WTC11 (cell line): ENCODE results near the gene HPN. TPM values are rescaled to one million over a fixed set of nuclear protein-coding genes. Genes with fewer than 3 reads are reported as not detected.

Experiments
- ATAC-seq: fragments of 200-7000 bp; cut with Tn5 transposase; 2 replicates; pipeline ENCODE4 v1.10.0; 2021; ENCODE audit warnings: mild to moderate bottlenecking, moderate library complexity
- CTCF ChIA-PET: fragments of 300-600 bp; sonication (Branson Sonifier 250); formaldehyde crosslinking; loops from one replicate; lab custom pipeline; 2021; ENCODE audit warnings: antibody characterized with exemption; lab: Charles Lee
- POLR2A ChIA-PET: fragments of 350-600 bp; sonication (Branson Sonifier 250); formaldehyde crosslinking; loops from one replicate; lab custom pipeline; 2021; ENCODE audit warnings: antibody characterized with exemption; lab: Charles Lee
- DNase-seq: peaks from one replicate; pipeline ENCODE4 v3.0.0; 2021; ENCODE audit warnings: low spot score
- H3K27ac Mint-ChIP-seq: 2 replicates; pipeline ENCODE4 v1.8.0; 2021; ENCODE audit warnings: mixed read lengths
- H3K27me3 Mint-ChIP-seq: 2 replicates; pipeline ENCODE4 v1.8.0; 2021; ENCODE audit warnings: low read depth, mild to moderate bottlenecking, moderate library complexity, mixed read lengths
- H3K36me3 Mint-ChIP-seq: 2 replicates; pipeline ENCODE4 v1.8.0; 2021; ENCODE audit warnings: mixed read lengths
- H3K4me1 Mint-ChIP-seq: 2 replicates; pipeline ENCODE4 v1.8.0; 2022; ENCODE audit warnings: mixed read lengths
- H3K4me3 Mint-ChIP-seq: 2 replicates; pipeline ENCODE4 v1.8.0; 2021; ENCODE audit warnings: mild to moderate bottlenecking, moderate library complexity, mixed read lengths
- H3K9me3 Mint-ChIP-seq: 2 replicates; pipeline ENCODE4 v1.8.0; 2021; ENCODE audit warnings: mixed read lengths
- AFF4 ChIP-seq: sonication (generic); formaldehyde crosslinking; IDR thresholded peaks from 2 replicates; pipeline ENCODE4 v1.8.1; 2023; ENCODE audit warnings: mild to moderate bottlenecking, missing genetic modification reagents, borderline replicate concordance
- E2F5 ChIP-seq: sonication (generic); formaldehyde crosslinking; IDR thresholded peaks from 2 replicates; pipeline ENCODE4 v1.8.1; 2022; ENCODE audit warnings: mild to moderate bottlenecking, moderate library complexity, missing genetic modification reagents
- EMX1 ChIP-seq: fragments of 250-450 bp; sonication (Bioruptor Pico); IDR thresholded peaks from 2 replicates; pipeline ENCODE4 v1.8.0; 2021; ENCODE audit warnings: mild to moderate bottlenecking
- FOXJ3 ChIP-seq: sonication (generic); formaldehyde crosslinking; IDR thresholded peaks from 2 replicates; pipeline ENCODE4 v1.9.0; 2021; ENCODE audit warnings: missing genetic modification reagents, mild to moderate bottlenecking, borderline replicate concordance
- NFATC4 ChIP-seq: fragments of 250-450 bp; sonication (Bioruptor Pico); IDR thresholded peaks from 2 replicates; pipeline ENCODE4 v1.9.0; 2021; ENCODE audit warnings: mild to moderate bottlenecking
- NFYB ChIP-seq: sonication (generic); formaldehyde crosslinking; conservative IDR thresholded peaks from 2 replicates; pipeline ENCODE4 v1.8.0; 2022; ENCODE audit warnings: low read depth, missing genetic modification reagents
- NR1H2 ChIP-seq: sonication (generic); formaldehyde crosslinking; IDR thresholded peaks from 2 replicates; pipeline ENCODE4 v1.9.0; 2021; ENCODE audit warnings: mild to moderate bottlenecking, moderate library complexity, missing genetic modification reagents
- SOX15 ChIP-seq: fragments of 250-450 bp; sonication (Bioruptor Pico); IDR thresholded peaks from 2 replicates; pipeline ENCODE4 v1.9.0; 2021; ENCODE audit warnings: mild to moderate bottlenecking
- USF2 ChIP-seq: sonication (generic); formaldehyde crosslinking; IDR thresholded peaks from 2 replicates; pipeline ENCODE4 v1.8.1; 2023; ENCODE audit warnings: mild to moderate bottlenecking, missing genetic modification reagents, moderate library complexity
- ZBTB21 ChIP-seq: sonication (generic); formaldehyde crosslinking; IDR thresholded peaks from 2 replicates; pipeline ENCODE4 v1.8.1; 2023; ENCODE audit warnings: mild to moderate bottlenecking, missing genetic modification reagents, borderline replicate concordance
- ZNF121 ChIP-seq: sonication (generic); formaldehyde crosslinking; IDR thresholded peaks from 2 replicates; pipeline ENCODE4 v1.8.0; 2023; ENCODE audit warnings: missing genetic modification reagents
- ZNF219 ChIP-seq: sonication (generic); formaldehyde crosslinking; IDR thresholded peaks from 2 replicates; pipeline ENCODE4 v1.8.0; 2023; ENCODE audit warnings: missing genetic modification reagents, mild to moderate bottlenecking, borderline replicate concordance
- ZNF281 ChIP-seq: sonication (generic); formaldehyde crosslinking; IDR thresholded peaks from 2 replicates; pipeline ENCODE4 v1.8.0; 2023; ENCODE audit warnings: mild to moderate bottlenecking, missing genetic modification reagents
- ZNF423 ChIP-seq: fragments of 250-450 bp; sonication (Bioruptor Pico); IDR thresholded peaks from 2 replicates; pipeline ENCODE4 v2.1.2; 2022; ENCODE audit warnings: mild to moderate bottlenecking, moderate library complexity
- total RNA-seq: library from RNA; stranded (reverse); gene quantifications from 3 replicates; pipeline ENCODE4 v1.2.3, GENCODE V29; 2021
- TF ChIP-seq, protein P1 (sequence below): sonication (generic); formaldehyde crosslinking; IDR thresholded peaks from 2 replicates; pipeline ENCODE4 v1.8.0; 2023; ENCODE audit warnings: missing genetic modification reagents
- TF ChIP-seq, protein P2 (sequence below): sonication (generic); formaldehyde crosslinking; IDR thresholded peaks from 2 replicates; pipeline ENCODE4 v1.8.1; 2023; ENCODE audit warnings: mild to moderate bottlenecking, moderate library complexity, missing genetic modification reagents
- TF ChIP-seq, protein P3 (sequence below): fragments of 200-600 bp; IDR thresholded peaks from 2 replicates; pipeline ENCODE4 v1.8.0; 2022; ENCODE audit warnings: antibody characterized with exemption
- TF ChIP-seq, protein P4 (sequence below): fragments of 250-450 bp; sonication (Bioruptor Pico); IDR thresholded peaks from 2 replicates; pipeline ENCODE4 v1.9.0; 2021; ENCODE audit warnings: mild to moderate bottlenecking

The HPN gene
- total RNA-seq, 1 experiment from 2014 or later = 20.8 TPM

GRCh38 chr19:35054626-35055025 is 13.1 kb downstream of the HPN start (continued):
- no peak for TF ChIP-seq NR1H2 (CRISPR knock-in tag)
- TF ChIP-seq, protein P1, sequence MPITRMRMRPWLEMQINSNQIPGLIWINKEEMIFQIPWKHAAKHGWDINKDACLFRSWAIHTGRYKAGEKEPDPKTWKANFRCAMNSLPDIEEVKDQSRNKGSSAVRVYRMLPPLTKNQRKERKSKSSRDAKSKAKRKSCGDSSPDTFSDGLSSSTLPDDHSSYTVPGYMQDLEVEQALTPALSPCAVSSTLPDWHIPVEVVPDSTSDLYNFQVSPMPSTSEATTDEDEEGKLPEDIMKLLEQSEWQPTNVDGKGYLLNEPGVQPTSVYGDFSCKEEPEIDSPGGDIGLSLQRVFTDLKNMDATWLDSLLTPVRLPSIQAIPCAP (CRISPR knock-in tag) = no peak
- no peak for TF ChIP-seq NFYB (CRISPR knock-in tag)
- no peak for TF ChIP-seq ZNF219 (CRISPR knock-in tag)
- TF ChIP-seq E2F5 = no peak
- TF ChIP-seq FOXJ3 (CRISPR knock-in tag) = no peak
- TF ChIP-seq AFF4 (CRISPR knock-in tag) = no peak
- TF ChIP-seq, protein P2, sequence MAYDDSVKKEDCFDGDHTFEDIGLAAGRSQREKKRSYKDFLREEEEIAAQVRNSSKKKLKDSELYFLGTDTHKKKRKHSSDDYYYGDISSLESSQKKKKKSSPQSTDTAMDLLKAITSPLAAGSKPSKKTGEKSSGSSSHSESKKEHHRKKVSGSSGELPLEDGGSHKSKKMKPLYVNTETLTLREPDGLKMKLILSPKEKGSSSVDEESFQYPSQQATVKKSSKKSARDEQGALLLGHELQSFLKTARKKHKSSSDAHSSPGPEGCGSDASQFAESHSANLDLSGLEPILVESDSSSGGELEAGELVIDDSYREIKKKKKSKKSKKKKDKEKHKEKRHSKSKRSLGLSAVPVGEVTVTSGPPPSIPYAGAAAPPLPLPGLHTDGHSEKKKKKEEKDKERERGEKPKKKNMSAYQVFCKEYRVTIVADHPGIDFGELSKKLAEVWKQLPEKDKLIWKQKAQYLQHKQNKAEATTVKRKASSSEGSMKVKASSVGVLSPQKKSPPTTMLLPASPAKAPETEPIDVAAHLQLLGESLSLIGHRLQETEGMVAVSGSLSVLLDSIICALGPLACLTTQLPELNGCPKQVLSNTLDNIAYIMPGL (CRISPR knock-in tag) = no peak
- TF ChIP-seq ZNF281 (CRISPR knock-in tag) = no peak
- no peak for TF ChIP-seq NFATC4 (CRISPR knock-in tag)

- H3K4me3 Mint-ChIP-seq = peak overlapping the region; percentile 18
- no peaks in the 10 kb centered on the region for H3K36me3 Mint-ChIP-seq
- DNase-seq = peak; percentile 83
- TF ChIP-seq EMX1 (0 out of 2 replicates have a peak, but pooled peaks have one; percentile 23), ZNF219 (CRISPR knock-in tag) (no peak), SOX15 (no peak), USF2 (CRISPR knock-in tag) (0 out of 2 replicates have a peak, but pooled peaks have one; percentile 33), ZBTB21 (CRISPR knock-in tag) (no peak), ZNF423 (CRISPR knock-in tag) (peak; percentile 27; the same call in 1 of the 2 replicates), ZNF121 (CRISPR knock-in tag) (peak; percentile 95)
- TF ChIP-seq, protein P3, sequence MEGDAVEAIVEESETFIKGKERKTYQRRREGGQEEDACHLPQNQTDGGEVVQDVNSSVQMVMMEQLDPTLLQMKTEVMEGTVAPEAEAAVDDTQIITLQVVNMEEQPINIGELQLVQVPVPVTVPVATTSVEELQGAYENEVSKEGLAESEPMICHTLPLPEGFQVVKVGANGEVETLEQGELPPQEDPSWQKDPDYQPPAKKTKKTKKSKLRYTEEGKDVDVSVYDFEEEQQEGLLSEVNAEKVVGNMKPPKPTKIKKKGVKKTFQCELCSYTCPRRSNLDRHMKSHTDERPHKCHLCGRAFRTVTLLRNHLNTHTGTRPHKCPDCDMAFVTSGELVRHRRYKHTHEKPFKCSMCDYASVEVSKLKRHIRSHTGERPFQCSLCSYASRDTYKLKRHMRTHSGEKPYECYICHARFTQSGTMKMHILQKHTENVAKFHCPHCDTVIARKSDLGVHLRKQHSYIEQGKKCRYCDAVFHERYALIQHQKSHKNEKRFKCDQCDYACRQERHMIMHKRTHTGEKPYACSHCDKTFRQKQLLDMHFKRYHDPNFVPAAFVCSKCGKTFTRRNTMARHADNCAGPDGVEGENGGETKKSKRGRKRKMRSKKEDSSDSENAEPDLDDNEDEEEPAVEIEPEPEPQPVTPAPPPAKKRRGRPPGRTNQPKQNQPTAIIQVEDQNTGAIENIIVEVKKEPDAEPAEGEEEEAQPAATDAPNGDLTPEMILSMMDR = peak; percentile 36
- TF ChIP-seq, protein P4, sequence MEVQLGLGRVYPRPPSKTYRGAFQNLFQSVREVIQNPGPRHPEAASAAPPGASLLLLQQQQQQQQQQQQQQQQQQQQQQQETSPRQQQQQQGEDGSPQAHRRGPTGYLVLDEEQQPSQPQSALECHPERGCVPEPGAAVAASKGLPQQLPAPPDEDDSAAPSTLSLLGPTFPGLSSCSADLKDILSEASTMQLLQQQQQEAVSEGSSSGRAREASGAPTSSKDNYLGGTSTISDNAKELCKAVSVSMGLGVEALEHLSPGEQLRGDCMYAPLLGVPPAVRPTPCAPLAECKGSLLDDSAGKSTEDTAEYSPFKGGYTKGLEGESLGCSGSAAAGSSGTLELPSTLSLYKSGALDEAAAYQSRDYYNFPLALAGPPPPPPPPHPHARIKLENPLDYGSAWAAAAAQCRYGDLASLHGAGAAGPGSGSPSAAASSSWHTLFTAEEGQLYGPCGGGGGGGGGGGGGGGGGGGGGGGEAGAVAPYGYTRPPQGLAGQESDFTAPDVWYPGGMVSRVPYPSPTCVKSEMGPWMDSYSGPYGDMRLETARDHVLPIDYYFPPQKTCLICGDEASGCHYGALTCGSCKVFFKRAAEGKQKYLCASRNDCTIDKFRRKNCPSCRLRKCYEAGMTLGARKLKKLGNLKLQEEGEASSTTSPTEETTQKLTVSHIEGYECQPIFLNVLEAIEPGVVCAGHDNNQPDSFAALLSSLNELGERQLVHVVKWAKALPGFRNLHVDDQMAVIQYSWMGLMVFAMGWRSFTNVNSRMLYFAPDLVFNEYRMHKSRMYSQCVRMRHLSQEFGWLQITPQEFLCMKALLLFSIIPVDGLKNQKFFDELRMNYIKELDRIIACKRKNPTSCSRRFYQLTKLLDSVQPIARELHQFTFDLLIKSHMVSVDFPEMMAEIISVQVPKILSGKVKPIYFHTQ (CRISPR knock-in tag) = no peak
- POLR2A ChIA-PET = interaction anchor here (1.0 kb wide), 1 partner anchor 14 kb away, joined by 3 read pairs; the partner anchor contains the start of gene HPN
- CTCF ChIA-PET = interaction anchor here (0.6 to 5.0 kb wide), 46 partner anchors 9 to 455 kb away, joined by 3 to 81 read pairs (median 6); partner anchors contain the start of genes FXYD5, HPN, LGI4 and USF2
- peak overlapping the region; percentile 43; the same call in 1 of the 2 replicates for H3K27ac Mint-ChIP-seq
- H3K4me1 Mint-ChIP-seq = peaks cover 19% of the 10 kb centered on the region
- ATAC-seq = peak; percentile 96
- H3K9me3 Mint-ChIP-seq = no peaks in the 10 kb centered on the region
- H3K27me3 Mint-ChIP-seq = no peaks in the 10 kb centered on the region; the same call in 1 of the 2 replicates
These were observed 14.2 kb downstream of the HPN start for GRCh38 chr19:35055715-35056179.
